ENCODE measurements around the gene IL1F10. TPM values are rescaled to one million over a fixed set of nuclear protein-coding genes. Genes with fewer than 3 reads are reported as not detected.

The IL1F10 gene
- total and polyA plus RNA-seq, 4 donors = not detected

GRCh38 chr2:113114224-113114945, 46.6 kb downstream of the IL1F10 start:
- Histone ChIP-seq H3K27me3 (ENCODE audit: control insufficient read depth in 4 of 4, insufficient read depth in 4 of 4, low read length in 3 of 4) (no peaks in the 10 kb centered on the region), H3K36me3 (ENCODE audit: control insufficient read depth in 4 of 4, insufficient read depth in 3 of 4, low read depth in 1 of 4, low read length in 3 of 4) (no peaks in the 10 kb centered on the region), H3K4me3 (ENCODE audit: low read depth in 1 of 3, low read length in 3 of 3) (no peak overlapping the region), H3K9ac (ENCODE audit: low read depth in 1 of 2, low read length in 2 of 2) (no peak overlapping the region), H3K9me3 (ENCODE audit: control insufficient read depth in 4 of 4, low read length in 3 of 4) (no peaks in the 10 kb centered on the region), H3K27ac (ENCODE audit: low read depth in 1 of 2, low read length in 2 of 2) (no peak overlapping the region), H3K4me1 (ENCODE audit: control insufficient read depth in 4 of 4, insufficient read depth in 4 of 4, low read length in 3 of 4) (peaks cover 0 to 10% (median 1%) of the 10 kb centered on the region in 4 donors)
- TF ChIP-seq RXRA (IDR thresholded peaks at IDR 0.05) = no peak
- TF ChIP-seq, protein P1, sequence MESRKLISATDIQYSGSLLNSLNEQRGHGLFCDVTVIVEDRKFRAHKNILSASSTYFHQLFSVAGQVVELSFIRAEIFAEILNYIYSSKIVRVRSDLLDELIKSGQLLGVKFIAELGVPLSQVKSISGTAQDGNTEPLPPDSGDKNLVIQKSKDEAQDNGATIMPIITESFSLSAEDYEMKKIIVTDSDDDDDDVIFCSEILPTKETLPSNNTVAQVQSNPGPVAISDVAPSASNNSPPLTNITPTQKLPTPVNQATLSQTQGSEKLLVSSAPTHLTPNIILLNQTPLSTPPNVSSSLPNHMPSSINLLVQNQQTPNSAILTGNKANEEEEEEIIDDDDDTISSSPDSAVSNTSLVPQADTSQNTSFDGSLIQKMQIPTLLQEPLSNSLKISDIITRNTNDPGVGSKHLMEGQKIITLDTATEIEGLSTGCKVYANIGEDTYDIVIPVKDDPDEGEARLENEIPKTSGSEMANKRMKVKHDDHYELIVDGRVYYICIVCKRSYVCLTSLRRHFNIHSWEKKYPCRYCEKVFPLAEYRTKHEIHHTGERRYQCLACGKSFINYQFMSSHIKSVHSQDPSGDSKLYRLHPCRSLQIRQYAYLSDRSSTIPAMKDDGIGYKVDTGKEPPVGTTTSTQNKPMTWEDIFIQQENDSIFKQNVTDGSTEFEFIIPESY (IDR thresholded peaks at IDR 0.05) = no peak
- WGBS = 73% methylated on average over 6 of the region's 6 CpGs
- no peak for DNase-seq (ENCODE audit: low spot score)

- TF ChIP-seq JUND (IDR thresholded peaks at IDR 0.05) (no peak), RAD21 (IDR thresholded peaks at IDR 0.05) (no peak), YY1 (IDR thresholded peaks at IDR 0.05) (no peak), TAF1 (conservative IDR thresholded peaks at IDR 0.05) (no peak), EGR1 (IDR thresholded peaks at IDR 0.05; ENCODE audit: low read depth in 2 of 2) (no peak), FOXA1 (IDR thresholded peaks at IDR 0.05) (no peak), HNF4G (IDR thresholded peaks at IDR 0.05) (no peak), MAX (IDR thresholded peaks at IDR 0.05) (no peak), NR2F2 (IDR thresholded peaks at IDR 0.05) (no peak), RXRA (IDR thresholded peaks at IDR 0.05) (no peak), SP1 (IDR thresholded peaks at IDR 0.05) (no peak), GABPA (IDR thresholded peaks at IDR 0.05 in 1 of 2, conservative IDR thresholded peaks at IDR 0.05 in 1 of 2) (no peak), HNF4A (conservative IDR thresholded peaks at IDR 0.05) (no peak), FOXA2 (IDR thresholded peaks at IDR 0.05) (no peak)
- TF ChIP-seq, protein P2, sequence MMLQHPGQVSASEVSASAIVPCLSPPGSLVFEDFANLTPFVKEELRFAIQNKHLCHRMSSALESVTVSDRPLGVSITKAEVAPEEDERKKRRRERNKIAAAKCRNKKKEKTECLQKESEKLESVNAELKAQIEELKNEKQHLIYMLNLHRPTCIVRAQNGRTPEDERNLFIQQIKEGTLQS (IDR thresholded peaks at IDR 0.05) = no peak
- TF ChIP-seq, protein P3, sequence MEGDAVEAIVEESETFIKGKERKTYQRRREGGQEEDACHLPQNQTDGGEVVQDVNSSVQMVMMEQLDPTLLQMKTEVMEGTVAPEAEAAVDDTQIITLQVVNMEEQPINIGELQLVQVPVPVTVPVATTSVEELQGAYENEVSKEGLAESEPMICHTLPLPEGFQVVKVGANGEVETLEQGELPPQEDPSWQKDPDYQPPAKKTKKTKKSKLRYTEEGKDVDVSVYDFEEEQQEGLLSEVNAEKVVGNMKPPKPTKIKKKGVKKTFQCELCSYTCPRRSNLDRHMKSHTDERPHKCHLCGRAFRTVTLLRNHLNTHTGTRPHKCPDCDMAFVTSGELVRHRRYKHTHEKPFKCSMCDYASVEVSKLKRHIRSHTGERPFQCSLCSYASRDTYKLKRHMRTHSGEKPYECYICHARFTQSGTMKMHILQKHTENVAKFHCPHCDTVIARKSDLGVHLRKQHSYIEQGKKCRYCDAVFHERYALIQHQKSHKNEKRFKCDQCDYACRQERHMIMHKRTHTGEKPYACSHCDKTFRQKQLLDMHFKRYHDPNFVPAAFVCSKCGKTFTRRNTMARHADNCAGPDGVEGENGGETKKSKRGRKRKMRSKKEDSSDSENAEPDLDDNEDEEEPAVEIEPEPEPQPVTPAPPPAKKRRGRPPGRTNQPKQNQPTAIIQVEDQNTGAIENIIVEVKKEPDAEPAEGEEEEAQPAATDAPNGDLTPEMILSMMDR (IDR thresholded peaks at IDR 0.05; ENCODE audit: low read depth, low read length, missing input control) = no peak
- TF ChIP-seq, protein P1 (IDR thresholded peaks at IDR 0.05) = no peak
Measured at GRCh38 chr2:113114996-113115395, 47.2 kb downstream of the IL1F10 start.

More at GRCh38 chr2:113114996-113115395, 47.2 kb downstream of the IL1F10 start:
- Histone ChIP-seq H3K9ac (ENCODE audit: low read depth in 1 of 2, low read length in 2 of 2) (no peak overlapping the region), H3K27ac (ENCODE audit: low read depth in 1 of 2, low read length in 2 of 2) (no peak overlapping the region), H3K27me3 (ENCODE audit: control insufficient read depth in 4 of 4, insufficient read depth in 4 of 4, low read length in 3 of 4) (no peaks in the 10 kb centered on the region), H3K4me1 (ENCODE audit: control insufficient read depth in 4 of 4, insufficient read depth in 4 of 4, low read length in 3 of 4) (peaks cover 0 to 10% (median 1%) of the 10 kb centered on the region in 4 donors), H3K36me3 (ENCODE audit: control insufficient read depth in 4 of 4, insufficient read depth in 3 of 4, low read depth in 1 of 4, low read length in 3 of 4) (no peaks in the 10 kb centered on the region), H3K9me3 (ENCODE audit: control insufficient read depth in 4 of 4, low read length in 3 of 4) (no peaks in the 10 kb centered on the region), H3K4me3 (ENCODE audit: low read depth in 1 of 3, low read length in 3 of 3) (no peak overlapping the region)
- DNase-seq (ENCODE audit: low spot score) = no peak
- WGBS = 86% methylated on average over 4 of the region's 4 CpGs

Measured in liver (tissue), 9 donors.